Stimulated activated effector memory CD8-positive, alpha-beta T cell treated with anti-CD3 and anti-CD28 coated beads, Interleukin-12 subunit alpha, Interleukin-12 subunit beta, amount 100 ng/mL, for 72 hours (primary cell): ENCODE data around the gene DDRGK1.
"Not testable (repeated sequence)": the region's sequence is repeated elsewhere in the genome, so short reads cannot be mapped to it uniquely, and the experiment has no call there.

ENCODE experiments used
- ATAC-seq: fragments of 150-1000 bp; cut with Tn5 transposase; 2 replicates; pipeline ENCODE4 v1.10.0; 2021
- DNase-seq, 2 donors: peaks; one replicate each; pipeline ENCODE4 v3.0.0; 2021 to 2022; ENCODE audit warnings: low spot score in 2 of 2
- H3K27ac Mint-ChIP-seq: one replicate; pipeline ENCODE4 v1.8.0; 2022; ENCODE audit warnings: mild to moderate bottlenecking, mixed read lengths
- H3K36me3 Mint-ChIP-seq: one replicate; pipeline ENCODE4 v1.8.0; 2022; ENCODE audit warnings: mild to moderate bottlenecking, mixed read lengths
- H3K4me1 Mint-ChIP-seq: one replicate; pipeline ENCODE4 v1.8.0; 2022; ENCODE audit warnings: mixed read lengths
- H3K4me3 Mint-ChIP-seq: one replicate; pipeline ENCODE4 v1.8.0; 2022; ENCODE audit warnings: mild to moderate bottlenecking, mixed read lengths
- H3K9me3 Mint-ChIP-seq: one replicate; pipeline ENCODE4 v1.8.0; 2022; ENCODE audit warnings: mixed read lengths

Gene DDRGK1

DNA sequence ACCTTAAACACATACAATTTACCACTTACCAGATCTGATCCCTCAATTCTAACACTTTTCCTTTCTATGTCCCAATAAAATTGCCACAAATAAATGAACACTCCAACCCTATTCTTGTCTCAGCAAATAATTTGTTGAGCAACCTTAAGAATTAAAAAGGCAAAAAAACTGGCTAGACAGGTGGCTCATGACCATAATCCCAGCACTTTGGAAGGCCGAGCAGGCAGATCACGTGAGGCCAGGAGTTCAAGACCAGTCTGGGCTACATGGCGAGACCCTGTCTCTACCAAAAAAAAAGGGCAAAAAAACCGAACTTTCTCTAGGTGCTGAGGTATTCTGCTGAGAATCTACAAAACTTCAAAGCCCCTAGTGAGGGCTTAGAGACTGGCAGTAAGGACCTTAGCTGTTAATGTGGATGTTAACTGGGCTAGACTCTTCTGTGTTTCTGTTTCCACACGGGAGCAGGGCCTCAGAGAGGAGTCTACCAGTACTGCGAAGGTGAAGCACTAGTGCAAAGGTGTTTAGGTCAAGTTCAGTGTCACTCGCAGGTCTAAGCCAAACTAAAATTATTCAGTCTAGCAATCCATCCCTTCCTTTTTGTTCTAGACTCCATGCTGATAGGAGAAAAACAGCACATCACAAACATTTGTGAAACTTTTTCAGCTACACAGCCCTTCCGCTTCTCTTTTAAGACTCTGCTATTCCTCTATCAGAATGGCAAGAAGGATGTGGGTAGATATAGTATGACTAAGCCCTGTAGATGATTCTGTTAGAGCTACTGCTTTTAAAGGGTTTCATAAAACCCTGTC lies 47.5 kb downstream of the DDRGK1 start:
- Mint-ChIP-seq H3K9me3 (no peaks in the 10 kb centered on the region), H3K27ac (peak overlapping the region; percentile 96), H3K4me1 (peaks cover 59% of the 10 kb centered on the region), H3K36me3 (peaks cover 72% of the 10 kb centered on the region), H3K4me3 (peak overlapping the region; percentile 89)
- ATAC-seq (peak; percentile 91), DNase-seq (no peak)

GRCh38 chr20:3152057-3152644 lies 52.3 kb downstream of the DDRGK1 start:
- ATAC-seq, H3K4me3 Mint-ChIP-seq, DNase-seq, H3K9me3 Mint-ChIP-seq: not testable (repeated sequence)
- peak overlapping the region; percentile 20 for H3K27ac Mint-ChIP-seq
- peaks cover 86% of the 10 kb centered on the region for H3K36me3 Mint-ChIP-seq
- H3K4me1 Mint-ChIP-seq, result peaks cover 71% of the 10 kb centered on the region

DNA sequence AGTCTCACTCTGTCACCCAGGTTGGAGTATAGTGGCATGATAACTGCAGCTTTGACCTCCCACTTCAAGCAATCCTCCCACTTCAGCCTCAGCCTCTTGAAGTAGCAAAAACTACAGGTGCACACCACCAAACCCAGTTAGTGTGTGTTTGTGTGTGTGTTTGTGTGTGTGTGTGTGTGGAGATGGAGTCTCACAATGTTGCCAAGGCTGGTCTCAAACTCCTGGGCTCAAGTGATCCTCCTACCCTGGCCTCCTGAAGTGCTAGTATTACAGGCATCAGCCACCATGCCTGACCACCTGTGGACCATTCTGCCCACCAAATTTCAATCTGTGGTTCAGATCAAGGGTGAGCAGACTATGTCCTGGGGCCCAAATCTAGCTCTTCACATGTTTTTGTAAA lies 53.6 kb downstream of the DDRGK1 start:
- no peak overlapping the region for H3K4me3 Mint-ChIP-seq
- no peaks in the 10 kb centered on the region for H3K9me3 Mint-ChIP-seq
- ATAC-seq, result no peak
- peaks cover 90% of the 10 kb centered on the region for H3K36me3 Mint-ChIP-seq
- peak overlapping the region; percentile 46 for H3K27ac Mint-ChIP-seq
- DNase-seq, result no peak
- peaks cover 68% of the 10 kb centered on the region for H3K4me1 Mint-ChIP-seq

DNA sequence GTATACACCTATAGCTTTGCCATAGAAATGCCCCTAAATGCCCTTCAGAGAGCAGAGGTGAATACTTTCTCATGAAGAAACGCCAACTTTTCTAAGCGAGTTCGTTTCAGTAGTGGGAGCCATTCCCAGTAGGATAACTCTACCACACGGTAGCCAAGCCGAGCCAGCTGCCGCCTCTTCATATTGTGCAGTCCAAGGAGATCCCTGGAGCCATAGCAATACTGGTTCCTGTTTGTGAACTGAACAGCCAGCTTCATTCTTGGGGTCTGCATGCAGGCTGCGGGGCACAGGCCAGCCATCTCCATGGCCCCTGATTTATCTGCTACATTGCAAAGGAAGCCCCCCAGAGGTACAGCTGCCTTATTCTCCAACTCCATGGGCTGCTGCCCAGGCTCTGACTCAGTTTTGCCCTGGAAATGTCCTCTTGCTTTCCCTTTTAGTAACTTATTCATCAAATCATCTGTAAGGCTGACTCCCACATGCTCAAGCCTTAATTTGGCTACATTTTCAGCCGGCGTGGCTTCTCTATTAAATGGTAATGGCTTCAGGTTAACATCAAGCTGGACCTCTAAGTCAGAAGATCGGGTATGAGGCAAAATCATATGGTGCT lies 57.6 kb downstream of the DDRGK1 start:
- ATAC-seq (no peak), DNase-seq (no peak)
- peaks cover 69% of the 10 kb centered on the region for H3K36me3 Mint-ChIP-seq
- H3K4me3 Mint-ChIP-seq, result no peak overlapping the region
- H3K27ac Mint-ChIP-seq, result peak overlapping the region; percentile 65
- peaks cover 37% of the 10 kb centered on the region for H3K4me1 Mint-ChIP-seq
- H3K9me3 Mint-ChIP-seq, result no peaks in the 10 kb centered on the region

- ATAC-seq, result no peak
- Mint-ChIP-seq H3K9me3 (no peaks in the 10 kb centered on the region), H3K27ac (no peak overlapping the region), H3K36me3 (peaks cover 34% of the 10 kb centered on the region), H3K4me1 (peaks cover 10% of the 10 kb centered on the region), H3K4me3 (no peak overlapping the region)
- no peak for DNase-seq
Observed at GRCh38 chr20:3141757-3142156, 62.7 kb downstream of the DDRGK1 start.
